Loucy (cell line): ENCODE data around the gene SLC35F3.

Source experiments
- CTCF ChIP-seq: fragments of 200-600 bp; sonication (generic); conservative IDR thresholded peaks from 2 replicates; pipeline ENCODE4 v1.5.1; 2014; ENCODE audit warnings: mild to moderate bottlenecking, antibody characterized with exemption, low read length
- EZH2phosphoT487 ChIP-seq: fragments of 200-600 bp; IDR thresholded peaks from 2 replicates; pipeline ENCODE4 v1.6.1; 2018; ENCODE audit warnings: antibody characterized with exemption, mild to moderate bottlenecking, moderate library complexity, borderline replicate concordance

GRCh38 chr1:234214129-234214910 lies 309.8 kb downstream of the SLC35F3 start:
- no peak for TF ChIP-seq CTCF
- TF ChIP-seq EZH2phosphoT487, result no peak
